Measurements from ENCODE around the gene ANKRD35.

DNA sequence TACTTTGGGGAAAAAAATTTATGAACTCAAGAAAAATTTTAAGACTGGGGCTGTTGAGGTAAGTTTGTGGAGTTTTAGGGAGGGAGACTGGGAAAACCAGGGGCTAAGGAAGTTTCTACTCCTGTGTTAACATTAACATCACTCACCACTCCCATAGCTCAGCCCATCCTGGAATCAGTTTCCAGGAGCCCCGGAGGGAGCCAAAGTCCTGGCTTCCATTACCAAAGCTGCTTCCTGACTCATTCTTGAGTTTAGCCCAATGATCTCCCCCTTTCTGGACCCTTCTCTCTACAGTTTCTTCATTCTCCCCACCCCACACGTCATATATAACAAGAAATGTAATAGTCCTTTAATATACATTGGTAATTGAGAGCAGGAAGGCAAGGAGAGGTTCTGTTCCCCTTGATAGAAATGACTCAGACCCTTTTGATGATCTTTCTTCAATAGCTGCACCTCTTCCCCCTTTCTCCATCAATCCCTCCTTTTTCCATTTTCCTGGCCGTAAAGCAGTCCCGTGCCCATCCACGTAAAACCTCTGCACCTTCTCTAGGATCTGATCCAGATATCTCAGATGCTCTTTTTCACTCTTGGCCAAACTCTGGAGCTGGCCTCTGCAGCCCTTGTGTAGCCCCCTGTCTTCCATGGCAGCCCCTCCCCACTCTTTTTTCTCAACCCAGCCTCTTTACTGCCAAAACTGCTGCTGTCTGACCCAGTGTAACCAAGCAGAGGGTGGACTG is 22.2 kb downstream of the ANKRD35 start:
- TF ChIP-seq, protein P1, sequence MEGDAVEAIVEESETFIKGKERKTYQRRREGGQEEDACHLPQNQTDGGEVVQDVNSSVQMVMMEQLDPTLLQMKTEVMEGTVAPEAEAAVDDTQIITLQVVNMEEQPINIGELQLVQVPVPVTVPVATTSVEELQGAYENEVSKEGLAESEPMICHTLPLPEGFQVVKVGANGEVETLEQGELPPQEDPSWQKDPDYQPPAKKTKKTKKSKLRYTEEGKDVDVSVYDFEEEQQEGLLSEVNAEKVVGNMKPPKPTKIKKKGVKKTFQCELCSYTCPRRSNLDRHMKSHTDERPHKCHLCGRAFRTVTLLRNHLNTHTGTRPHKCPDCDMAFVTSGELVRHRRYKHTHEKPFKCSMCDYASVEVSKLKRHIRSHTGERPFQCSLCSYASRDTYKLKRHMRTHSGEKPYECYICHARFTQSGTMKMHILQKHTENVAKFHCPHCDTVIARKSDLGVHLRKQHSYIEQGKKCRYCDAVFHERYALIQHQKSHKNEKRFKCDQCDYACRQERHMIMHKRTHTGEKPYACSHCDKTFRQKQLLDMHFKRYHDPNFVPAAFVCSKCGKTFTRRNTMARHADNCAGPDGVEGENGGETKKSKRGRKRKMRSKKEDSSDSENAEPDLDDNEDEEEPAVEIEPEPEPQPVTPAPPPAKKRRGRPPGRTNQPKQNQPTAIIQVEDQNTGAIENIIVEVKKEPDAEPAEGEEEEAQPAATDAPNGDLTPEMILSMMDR (IDR thresholded peaks at IDR 0.05; ENCODE audit: insufficient read depth, low read depth, low read length) = no peak
- no peak for TF ChIP-seq EZH2 (IDR thresholded peaks at IDR 0.05; ENCODE audit: insufficient read depth, low read length)
